SK-N-SH treated with all-trans-retinoic acid at 6 μM for 48 hours (cell line): ENCODE data around the gene RAD51B.

ENCODE experiments used
- ATAC-seq: fragments of 200-7000 bp; cut with Tn5 transposase; 3 replicates; pipeline ENCODE4 v1.9.1; 2020; ENCODE audit warnings: mild to moderate bottlenecking, moderate library complexity
- ARNTL ChIP-seq: fragments of 450-650 bp; formaldehyde crosslinking; IDR thresholded peaks from 2 replicates; pipeline ENCODE4 v1.5.0; 2020; ENCODE audit warnings: low read depth, mild to moderate bottlenecking, moderate library complexity, borderline replicate concordance
- BACH2 ChIP-seq: fragments of 250-450 bp; sonication (Bioruptor Pico); IDR thresholded peaks from 2 replicates; pipeline ENCODE4 v1.9.0; 2021; ENCODE audit warnings: mild to moderate bottlenecking, borderline replicate concordance
- CSDC2 ChIP-seq: fragments of 250-450 bp; sonication (Bioruptor Pico); IDR thresholded peaks from 2 replicates; pipeline ENCODE4 v1.5.0; 2020; ENCODE audit warnings: mild to moderate bottlenecking, moderate library complexity
- CSRNP3 ChIP-seq: fragments of 250-450 bp; sonication (Bioruptor Pico); IDR thresholded peaks from 2 replicates; pipeline ENCODE4 v1.5.1; 2021; ENCODE audit warnings: mild to moderate bottlenecking, moderate library complexity
- ESRRG ChIP-seq: fragments of 250-450 bp; sonication (Bioruptor Pico); IDR thresholded peaks from 2 replicates; pipeline ENCODE4 v1.6.1; 2021; ENCODE audit warnings: mild to moderate bottlenecking
- GLIS3 ChIP-seq: fragments of 250-450 bp; sonication (Bioruptor Pico); IDR thresholded peaks from 2 replicates; pipeline ENCODE4 v1.5.0; 2020; ENCODE audit warnings: mild to moderate bottlenecking, moderate library complexity
- RARB ChIP-seq: fragments of 250-450 bp; sonication (Bioruptor Pico); IDR thresholded peaks from 2 replicates; pipeline ENCODE4 v1.8.0; 2021; ENCODE audit warnings: mild to moderate bottlenecking, moderate library complexity
- SNAI2 ChIP-seq: fragments of 250-450 bp; sonication (Bioruptor Pico); IDR thresholded peaks from 2 replicates; pipeline ENCODE4 v1.5.0; 2020; ENCODE audit warnings: mild to moderate bottlenecking, moderate library complexity
- TOX ChIP-seq: fragments of 250-450 bp; sonication (Bioruptor Pico); IDR thresholded peaks from 2 replicates; pipeline ENCODE4 v1.8.0; 2021; ENCODE audit warnings: mild to moderate bottlenecking, moderate library complexity, borderline replicate concordance
- TSHZ2 ChIP-seq: fragments of 250-450 bp; sonication (Bioruptor Pico); IDR thresholded peaks from 2 replicates; pipeline ENCODE4 v1.5.0; 2020; ENCODE audit warnings: mild to moderate bottlenecking, moderate library complexity
- ZFP30 ChIP-seq: fragments of 450-650 bp; formaldehyde crosslinking; IDR thresholded peaks from 2 replicates; pipeline ENCODE4 v1.5.0; 2022; ENCODE audit warnings: mild to moderate bottlenecking, moderate library complexity
- ZNF565 ChIP-seq: fragments of 450-650 bp; formaldehyde crosslinking; conservative IDR thresholded peaks from 2 replicates; pipeline ENCODE4 v1.5.0; 2020; ENCODE audit warnings: low read depth, mild to moderate bottlenecking, moderate library complexity
- ZNF70 ChIP-seq: fragments of 450-650 bp; formaldehyde crosslinking; IDR thresholded peaks from 2 replicates; pipeline ENCODE4 v1.5.0; 2020; ENCODE audit warnings: mild to moderate bottlenecking, moderate library complexity
- ZNF8 ChIP-seq: fragments of 450-650 bp; formaldehyde crosslinking; IDR thresholded peaks from 2 replicates; pipeline ENCODE4 v1.5.0; 2020; ENCODE audit warnings: mild to moderate bottlenecking, moderate library complexity

The RAD51B gene

GRCh38 chr14:68627050-68627867, 807.7 kb downstream of the RAD51B start (continued):
- TF ChIP-seq TSHZ2 (CRISPR knock-in tag) (no peak), RARB (CRISPR knock-in tag) (no peak), CSRNP3 (no peak), ZNF70 (CRISPR knock-in tag) (no peak), ARNTL (CRISPR knock-in tag) (no peak), CSDC2 (CRISPR knock-in tag) (no peak)

GRCh38 chr14:68627868-68628604, 808.5 kb downstream of the RAD51B start:
- TF ChIP-seq ZNF565 (CRISPR knock-in tag): no peak
- TF ChIP-seq BACH2 (CRISPR knock-in tag): no peak
- no peak for TF ChIP-seq ESRRG (CRISPR knock-in tag)
- TF ChIP-seq TOX: no peak
- TF ChIP-seq, all 23 proteins: peak for 0
- no peak for ATAC-seq

- ATAC-seq: no peak
- TF ChIP-seq TOX: no peak
- no peak for TF ChIP-seq ZNF565 (CRISPR knock-in tag)
- TF ChIP-seq CSRNP3: no peak
- no peak for TF ChIP-seq SNAI2 (CRISPR knock-in tag)
- TF ChIP-seq RARB (CRISPR knock-in tag): no peak
Measured at GRCh38 chr14:68628605-68629310, 809.2 kb downstream of the RAD51B start.

GRCh38 chr14:68630081-68630571, 810.5 kb downstream of the RAD51B start:
- no peak for ATAC-seq
- no peak for TF ChIP-seq ZNF8 (CRISPR knock-in tag)
- no peak for TF ChIP-seq ZNF565 (CRISPR knock-in tag)
- no peak for TF ChIP-seq ZFP30 (CRISPR knock-in tag)
- TF ChIP-seq, all 23 proteins: peak for 0

- TF ChIP-seq ESRRG (CRISPR knock-in tag) (no peak), TOX (no peak), GLIS3 (CRISPR knock-in tag) (no peak)
- ATAC-seq: no peak
Measured at GRCh38 chr14:68630611-68631393, 811.2 kb downstream of the RAD51B start.
